HG02884 (cell line): ENCODE measurements around the gene NNT.
A peak's percentile ranks its signal among the peaks of the same experiment; 100 is the strongest.
"Not testable (repeated sequence)": the region's sequence is repeated elsewhere in the genome, so short reads cannot be mapped to it uniquely, and the experiment has no call there.

Source experiments
- ATAC-seq: cut with Tn5 transposase; IDR thresholded peaks from one replicate; pipeline ENCODE4 v1.9.1; 2021; ENCODE audit warnings: mild to moderate bottlenecking, moderate library complexity; ENCODE audit not compliant: unreplicated experiment

The NNT gene

GRCh38 chr5:43582082-43583005, 20.6 kb upstream of the NNT start:
- ATAC-seq, result no peak

- no peak for ATAC-seq
These were observed 19.3 kb upstream of the NNT start for GRCh38 chr5:43583724-43584123.

GRCh38 chr5:43584166-43584699, 18.7 kb upstream of the NNT start:
- no peak for ATAC-seq

- no peak for ATAC-seq
These were observed 14.1 kb upstream of the NNT start for GRCh38 chr5:43588842-43589241.

- ATAC-seq, result no peak
These were observed 13.7 kb upstream of the NNT start for GRCh38 chr5:43589310-43589709.

GRCh38 chr5:43590700-43591099, 12.3 kb upstream of the NNT start:
- no peak for ATAC-seq

GRCh38 chr5:43592363-43592762, 10.6 kb upstream of the NNT start:
- peak; percentile 59 for ATAC-seq

GRCh38 chr5:43598927-43599326, 4.1 kb upstream of the NNT start:
- not testable (repeated sequence) for ATAC-seq

GRCh38 chr5:43601454-43602260, 1.3 kb upstream of the NNT start:
- peak; percentile 42 for ATAC-seq

- peak; percentile 29 for ATAC-seq
These were observed 601 bp downstream of the NNT start for GRCh38 chr5:43603344-43604217.

- no peak for ATAC-seq
These were observed 1.7 kb downstream of the NNT start for GRCh38 chr5:43604699-43605098.

- ATAC-seq, result no peak
These were observed 3.4 kb downstream of the NNT start for GRCh38 chr5:43606351-43606750.

GRCh38 chr5:43608406-43608805, 5.4 kb downstream of the NNT start:
- ATAC-seq, result no peak

GRCh38 chr5:43609752-43610151, 6.8 kb downstream of the NNT start:
- ATAC-seq, result peak; percentile 90

- no peak for ATAC-seq
These were observed 10.4 kb downstream of the NNT start for GRCh38 chr5:43613370-43613769.

- ATAC-seq, result no peak
These were observed 12.6 kb downstream of the NNT start for GRCh38 chr5:43615445-43616184.

- ATAC-seq, result no peak
These were observed 13.6 kb downstream of the NNT start for GRCh38 chr5:43616535-43616934.

GRCh38 chr5:43619380-43619779, 16.4 kb downstream of the NNT start:
- ATAC-seq, result no peak

GRCh38 chr5:43619911-43620310, 16.9 kb downstream of the NNT start:
- no peak for ATAC-seq

- ATAC-seq, result no peak
These were observed 18.0 kb downstream of the NNT start for GRCh38 chr5:43620944-43621505.
